Esophagus muscularis mucosa (tissue), 4 donors: Measurements from ENCODE around the gene FAM114A1.

Experiments
- EP300 ChIP-seq: sonication (generic); formaldehyde crosslinking; IDR thresholded peaks from one replicate; pipeline ENCODE4 v1.6.1; 2017; ENCODE audit warnings: antibody characterized with exemption
- POLR2A ChIP-seq: fragments of 450-650 bp; IDR thresholded peaks from one replicate; pipeline ENCODE4 v1.6.1; 2017; ENCODE audit warnings: antibody characterized with exemption, moderate library complexity, mild to moderate bottlenecking, low read depth
- POLR2AphosphoS5 ChIP-seq, 2 donors: sonication (generic); formaldehyde crosslinking; IDR thresholded peaks; one replicate each; pipeline ENCODE4 v1.6.1; 2017; ENCODE audit warnings: antibody characterized with exemption in 2 of 2
- TF ChIP-seq, protein P1 (sequence below), 3 experiments: fragments of 200-600 bp in 2 of 3; fragments of 450-650 bp in 1 of 3; sonication (generic) in 2 of 3; IDR thresholded peaks; one replicate each; pipeline ENCODE4 v1.5.1; 2017 to 2019; ENCODE audit warnings: antibody characterized with exemption in 3 of 3, mild to moderate bottlenecking in 2 of 3, moderate library complexity in 1 of 3

- TF ChIP-seq, protein P1, sequence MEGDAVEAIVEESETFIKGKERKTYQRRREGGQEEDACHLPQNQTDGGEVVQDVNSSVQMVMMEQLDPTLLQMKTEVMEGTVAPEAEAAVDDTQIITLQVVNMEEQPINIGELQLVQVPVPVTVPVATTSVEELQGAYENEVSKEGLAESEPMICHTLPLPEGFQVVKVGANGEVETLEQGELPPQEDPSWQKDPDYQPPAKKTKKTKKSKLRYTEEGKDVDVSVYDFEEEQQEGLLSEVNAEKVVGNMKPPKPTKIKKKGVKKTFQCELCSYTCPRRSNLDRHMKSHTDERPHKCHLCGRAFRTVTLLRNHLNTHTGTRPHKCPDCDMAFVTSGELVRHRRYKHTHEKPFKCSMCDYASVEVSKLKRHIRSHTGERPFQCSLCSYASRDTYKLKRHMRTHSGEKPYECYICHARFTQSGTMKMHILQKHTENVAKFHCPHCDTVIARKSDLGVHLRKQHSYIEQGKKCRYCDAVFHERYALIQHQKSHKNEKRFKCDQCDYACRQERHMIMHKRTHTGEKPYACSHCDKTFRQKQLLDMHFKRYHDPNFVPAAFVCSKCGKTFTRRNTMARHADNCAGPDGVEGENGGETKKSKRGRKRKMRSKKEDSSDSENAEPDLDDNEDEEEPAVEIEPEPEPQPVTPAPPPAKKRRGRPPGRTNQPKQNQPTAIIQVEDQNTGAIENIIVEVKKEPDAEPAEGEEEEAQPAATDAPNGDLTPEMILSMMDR (IDR thresholded peaks at IDR 0.05), result no peak
- no peak for TF ChIP-seq POLR2A
- TF ChIP-seq POLR2AphosphoS5 (IDR thresholded peaks at IDR 0.05), result no peak
- no peak for TF ChIP-seq EP300
Observed at GRCh38 chr4:38904682-38905081, 37.1 kb downstream of the FAM114A1 start.
